ENCODE measurements around the gene FBXL13.

The FBXL13 gene

DNA sequence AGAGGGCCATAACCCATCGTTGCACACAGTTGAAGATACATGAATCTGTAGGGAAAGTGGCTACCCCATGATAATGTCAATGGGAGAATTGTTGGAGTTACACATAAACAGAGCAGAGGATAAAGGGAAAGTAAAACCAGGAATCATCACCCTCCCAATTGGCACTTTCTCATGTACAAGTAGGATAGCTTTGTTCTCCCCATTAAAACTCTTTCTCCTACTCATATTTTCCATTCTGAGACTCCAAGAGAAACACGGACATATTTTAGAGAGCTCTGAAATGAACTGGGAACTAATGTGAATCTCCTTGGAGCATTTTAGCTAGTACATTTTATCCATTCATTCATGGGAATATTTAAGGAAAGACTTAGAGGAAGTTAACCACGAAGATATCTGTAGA, 179.0 kb downstream of the FBXL13 start:
- DNase-seq (ENCODE audit: low read depth): no peak

DNA sequence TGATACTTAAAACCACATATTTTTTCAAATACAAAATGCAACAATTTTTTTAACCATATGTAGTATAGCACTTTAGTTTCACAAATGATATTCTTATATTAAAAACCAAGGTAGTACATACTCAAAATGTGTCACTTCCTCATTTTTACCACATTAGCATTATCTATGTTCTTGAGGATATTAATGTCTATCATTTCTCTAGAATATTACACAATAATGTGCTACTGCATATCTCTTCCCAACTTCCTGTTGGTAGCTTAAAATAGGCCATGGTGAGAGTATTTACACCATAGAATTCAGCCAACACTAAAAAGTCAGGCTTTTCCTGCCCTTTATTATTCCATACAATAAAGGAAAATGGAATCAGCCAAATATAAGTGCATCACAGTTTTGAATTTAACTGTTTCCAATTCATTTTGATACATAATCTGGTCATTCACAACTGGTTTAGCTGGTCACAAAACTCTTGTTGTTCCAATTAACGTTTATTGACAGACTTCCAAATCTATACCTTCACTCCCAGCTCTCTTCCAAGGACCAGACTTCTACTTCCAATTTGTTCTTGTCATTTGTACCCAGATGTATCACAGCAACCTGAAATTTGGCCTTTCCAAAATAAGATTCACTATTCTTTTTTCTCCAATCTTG, 181.8 kb downstream of the FBXL13 start:
- no peak for DNase-seq (ENCODE audit: low read depth)

DNA sequence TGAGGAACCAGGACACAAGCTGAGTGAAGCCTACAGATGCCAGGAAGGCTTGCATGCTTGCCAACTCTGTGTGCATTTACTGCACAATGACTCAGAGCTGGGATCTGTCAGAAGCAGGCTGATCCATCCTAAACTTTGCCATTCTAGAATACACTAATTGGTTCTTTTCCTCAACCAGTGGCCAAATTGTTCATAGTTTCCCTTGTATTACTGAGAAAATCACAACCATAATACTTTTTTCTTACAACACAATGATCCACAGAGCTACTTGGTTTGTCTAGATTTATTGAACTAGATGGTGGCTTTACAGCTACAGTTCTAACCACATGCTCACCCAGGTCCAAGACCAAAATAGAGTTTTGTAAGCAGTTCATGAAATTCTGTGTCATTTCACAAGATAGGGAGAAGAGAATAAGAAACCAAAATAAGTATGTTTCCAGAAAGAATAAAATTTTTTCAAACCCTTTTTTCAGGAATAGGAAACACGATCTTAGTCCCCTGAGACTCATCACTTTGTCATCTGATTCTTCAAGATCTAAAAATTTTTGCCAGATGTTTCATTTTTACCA, 182.8 kb downstream of the FBXL13 start:
- peak; percentile 75 for DNase-seq (ENCODE audit: low read depth)

DNA sequence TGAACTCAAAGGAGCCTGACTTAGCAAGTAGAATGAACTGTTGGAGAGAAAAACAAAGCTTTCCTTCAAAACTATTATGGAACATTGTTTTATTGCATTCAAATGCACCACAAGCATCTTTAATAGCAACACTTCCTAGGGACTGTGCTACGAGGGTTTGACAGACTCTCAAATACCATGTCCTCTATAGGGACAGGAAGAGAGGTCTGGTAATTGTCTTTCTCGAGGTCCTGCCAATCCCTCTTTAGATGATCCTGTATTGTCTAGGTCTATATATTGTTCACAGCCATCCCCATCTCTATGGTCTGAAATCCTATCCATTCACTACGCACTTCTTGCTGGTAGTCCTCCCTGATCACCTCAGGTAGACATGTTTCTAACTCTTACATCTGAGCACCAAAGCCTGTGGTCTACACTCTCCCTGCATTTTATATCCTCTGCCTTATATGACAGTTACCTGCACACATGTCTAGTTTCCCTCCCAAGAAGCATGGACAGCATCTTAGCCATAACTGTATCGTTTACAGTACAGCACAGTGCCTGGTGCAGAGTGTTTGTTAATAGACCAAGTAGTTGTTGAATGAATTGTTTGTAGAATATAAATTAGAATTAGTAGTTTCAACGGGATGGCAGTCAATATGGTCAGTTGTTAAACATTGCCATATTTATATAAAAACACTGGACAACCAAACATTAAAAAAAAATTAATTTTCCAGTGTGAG, 183.5 kb downstream of the FBXL13 start:
- no peak for DNase-seq (ENCODE audit: low read depth)

DNA sequence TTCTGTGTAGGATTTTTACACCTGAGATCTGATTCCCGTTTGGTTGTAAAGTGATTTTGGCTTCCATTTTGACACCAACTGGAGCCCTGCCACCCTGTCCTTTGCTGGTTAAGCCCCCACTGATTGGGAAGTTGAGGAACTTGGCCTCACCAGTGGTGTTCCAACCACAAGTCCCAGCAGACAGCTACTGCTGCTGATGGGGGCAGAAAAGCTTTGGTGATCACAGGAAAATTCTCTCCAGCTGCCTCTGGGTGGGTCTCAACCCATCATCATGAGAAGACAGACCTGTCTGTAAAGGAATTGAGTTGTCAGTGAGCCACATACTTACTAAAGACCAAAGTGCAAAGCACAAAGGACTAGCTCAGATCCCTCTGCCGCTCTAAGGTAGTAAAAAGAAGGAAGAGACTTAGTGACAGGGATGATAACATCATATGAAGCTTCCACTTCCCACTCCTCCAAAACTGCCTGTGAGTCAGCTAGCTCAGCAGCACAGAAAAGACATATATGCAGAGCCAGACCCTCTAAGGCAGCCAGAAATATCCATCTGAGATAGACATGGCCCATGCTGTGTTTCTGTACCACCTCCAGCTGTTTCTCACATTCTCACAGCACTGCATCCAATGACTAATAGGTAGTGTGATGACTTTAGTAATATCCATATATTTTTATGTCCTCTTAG, 184.2 kb downstream of the FBXL13 start:
- no peak for DNase-seq (ENCODE audit: low read depth)

DNA sequence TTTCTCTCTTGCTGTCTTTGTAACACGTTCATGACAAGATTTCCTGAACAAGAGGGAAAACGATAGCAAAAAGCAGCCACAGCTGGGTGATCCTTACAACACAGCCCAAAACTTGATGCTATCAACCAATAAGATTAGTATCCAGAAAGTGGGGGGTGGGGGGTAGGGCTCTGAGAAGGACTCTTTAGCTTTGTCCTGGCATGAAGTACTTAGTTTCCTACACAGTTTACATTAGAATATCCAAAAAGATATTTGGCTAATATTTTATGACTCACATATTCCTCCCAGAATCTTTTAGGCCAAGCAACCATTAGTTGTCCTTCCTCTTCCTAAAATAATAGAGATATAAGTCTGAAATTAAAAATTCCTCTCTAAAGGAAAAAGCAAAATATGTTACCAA, 184.7 kb downstream of the FBXL13 start:
- DNase-seq (ENCODE audit: low read depth): no peak

DNA sequence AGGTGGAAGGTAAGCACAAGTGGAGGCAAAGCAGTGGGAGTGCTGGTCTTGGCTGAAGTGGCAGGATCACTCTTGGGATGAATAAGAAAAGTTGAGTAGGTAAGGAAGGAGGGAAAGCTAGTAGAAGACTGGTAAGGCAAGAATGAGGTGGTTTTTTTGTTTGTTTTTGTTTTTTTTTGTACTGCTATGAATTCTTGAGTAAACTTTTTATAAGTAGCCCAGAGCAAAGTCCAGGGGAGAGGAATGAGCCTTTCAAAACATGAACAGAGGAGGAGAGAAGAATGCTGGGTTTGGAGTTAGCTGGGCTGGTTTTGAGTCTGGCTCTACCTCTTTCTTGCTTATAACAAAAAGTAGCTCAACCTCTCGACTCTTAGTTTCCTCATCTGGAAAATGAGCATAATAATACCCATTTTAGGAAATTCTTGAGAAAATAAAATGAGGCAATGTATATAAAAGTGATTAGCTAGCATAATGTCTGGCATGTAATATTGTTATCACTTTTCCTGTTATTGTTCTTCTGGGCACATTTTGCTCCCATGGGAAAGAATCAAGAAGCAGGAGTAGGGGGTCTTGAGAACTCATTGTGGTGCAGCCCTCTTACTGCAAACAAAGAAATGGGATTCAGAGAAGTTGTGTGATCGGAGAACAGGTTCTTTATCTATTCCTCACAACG, 185.9 kb downstream of the FBXL13 start:
- DNase-seq (ENCODE audit: low read depth): no peak

DNA sequence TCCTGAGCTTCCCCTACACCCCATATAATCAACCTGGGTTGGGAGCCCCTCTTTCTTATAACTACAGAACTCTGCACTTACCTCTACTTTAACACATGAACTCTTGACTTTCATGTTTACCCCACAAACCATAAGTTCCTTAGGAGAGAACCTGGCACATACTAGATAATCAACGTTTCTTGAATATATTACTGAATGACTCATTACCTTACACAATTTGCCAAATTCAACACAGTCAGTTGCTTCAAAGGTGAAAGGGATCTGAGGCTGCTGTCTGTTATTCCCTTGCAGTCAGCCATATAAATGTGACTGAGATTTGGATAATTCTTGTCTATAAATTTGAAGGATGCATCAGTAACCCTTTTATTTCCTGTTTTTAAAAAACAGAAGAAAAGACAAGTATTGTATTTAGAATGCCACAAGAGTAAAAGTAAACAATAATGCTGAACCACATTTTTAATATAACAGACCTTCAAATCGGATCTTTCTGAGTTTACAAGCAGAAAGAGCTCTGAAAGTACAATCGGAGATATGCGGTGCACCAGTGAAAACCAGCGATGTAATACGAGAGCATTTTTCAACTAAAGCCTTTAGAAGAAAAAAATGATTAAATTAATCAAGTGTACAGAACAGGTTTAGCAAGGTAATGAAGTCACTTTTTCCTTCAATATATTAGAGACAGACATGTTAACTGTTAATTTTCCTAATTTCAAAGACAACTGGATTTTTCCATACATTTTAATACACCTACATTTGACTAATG, 191.3 kb downstream of the FBXL13 start:
- no peak for DNase-seq (ENCODE audit: low read depth)

DNA sequence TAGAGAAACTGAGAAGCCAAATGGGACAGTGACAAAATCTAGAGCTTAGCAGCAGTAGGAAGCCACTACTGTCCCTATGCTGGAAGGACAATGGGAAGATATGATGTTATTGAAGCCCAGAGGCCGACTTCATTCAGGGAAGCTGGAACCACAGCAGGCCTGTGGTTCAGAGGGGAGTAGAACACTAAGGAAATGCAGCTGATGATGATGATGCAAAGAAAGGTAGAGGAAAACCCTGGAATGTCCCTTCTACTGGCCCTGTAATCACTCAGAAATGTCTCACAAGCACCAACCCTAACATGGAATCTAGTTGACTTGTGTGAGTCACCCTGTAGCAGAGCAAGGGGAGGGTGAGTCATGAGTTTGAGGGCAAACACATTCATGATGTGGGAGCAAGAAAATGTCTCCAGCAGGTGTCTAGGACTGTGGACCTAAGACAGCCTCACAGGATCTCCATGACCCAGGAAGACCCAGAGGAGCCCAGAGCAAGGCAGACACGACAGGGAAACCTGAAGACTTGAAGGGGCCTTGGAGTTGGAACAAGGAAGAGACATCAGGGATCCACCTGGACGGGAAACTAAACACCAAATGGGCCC, 198.8 kb downstream of the FBXL13 start:
- DNase-seq (ENCODE audit: low read depth): peak; percentile 90

DNA sequence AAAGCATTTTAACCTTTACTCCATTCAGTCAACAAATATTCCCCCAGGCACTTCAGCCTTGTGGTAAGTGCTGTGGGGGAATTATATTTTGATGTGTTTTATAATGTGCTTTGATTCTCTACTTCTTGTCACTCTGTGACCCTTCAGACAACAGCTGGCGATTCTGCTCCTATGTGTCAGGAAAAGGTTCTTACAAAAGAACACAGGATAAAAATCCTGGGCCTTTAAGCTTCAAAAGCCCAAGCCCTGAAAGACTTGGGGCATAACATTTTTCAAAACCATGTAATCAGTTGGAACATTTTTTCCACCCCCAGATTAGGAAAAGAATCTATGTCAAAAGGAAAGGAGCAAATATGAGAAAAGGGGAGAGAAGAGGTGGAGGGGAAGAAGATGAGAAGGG, 199.6 kb downstream of the FBXL13 start:
- DNase-seq (ENCODE audit: low read depth): no peak

DNA sequence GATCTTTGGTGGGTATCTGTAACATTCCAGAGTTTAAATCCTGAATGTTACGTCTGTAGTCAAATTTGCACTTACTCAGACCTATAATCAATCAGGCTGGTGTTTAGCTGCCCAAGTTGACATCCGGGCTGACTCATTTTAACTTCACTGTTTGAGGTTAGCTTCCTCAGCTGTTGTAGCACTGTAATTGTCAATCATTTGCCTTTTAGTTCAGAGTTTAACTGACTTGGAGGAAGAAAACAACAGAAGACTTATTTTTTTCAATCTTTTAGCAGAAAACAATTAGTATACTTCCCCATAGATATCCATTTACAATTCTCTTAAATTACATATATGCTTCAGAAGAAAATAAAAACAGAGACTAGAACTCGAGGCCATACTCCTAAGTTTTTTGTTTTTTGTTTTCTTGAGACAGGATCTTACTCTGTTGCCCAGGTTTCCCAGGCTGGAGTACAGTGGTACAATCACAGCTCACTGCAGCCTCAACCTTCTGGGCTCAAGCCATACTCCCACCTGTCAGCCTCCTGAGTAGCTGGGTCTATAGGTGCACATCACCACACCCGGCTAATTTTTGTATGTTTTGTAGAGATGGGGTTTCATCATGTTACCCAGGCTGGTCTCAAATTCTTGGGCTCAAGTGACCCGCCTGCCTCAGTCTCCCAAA, 200.3 kb downstream of the FBXL13 start:
- DNase-seq (ENCODE audit: low read depth): no peak

DNA sequence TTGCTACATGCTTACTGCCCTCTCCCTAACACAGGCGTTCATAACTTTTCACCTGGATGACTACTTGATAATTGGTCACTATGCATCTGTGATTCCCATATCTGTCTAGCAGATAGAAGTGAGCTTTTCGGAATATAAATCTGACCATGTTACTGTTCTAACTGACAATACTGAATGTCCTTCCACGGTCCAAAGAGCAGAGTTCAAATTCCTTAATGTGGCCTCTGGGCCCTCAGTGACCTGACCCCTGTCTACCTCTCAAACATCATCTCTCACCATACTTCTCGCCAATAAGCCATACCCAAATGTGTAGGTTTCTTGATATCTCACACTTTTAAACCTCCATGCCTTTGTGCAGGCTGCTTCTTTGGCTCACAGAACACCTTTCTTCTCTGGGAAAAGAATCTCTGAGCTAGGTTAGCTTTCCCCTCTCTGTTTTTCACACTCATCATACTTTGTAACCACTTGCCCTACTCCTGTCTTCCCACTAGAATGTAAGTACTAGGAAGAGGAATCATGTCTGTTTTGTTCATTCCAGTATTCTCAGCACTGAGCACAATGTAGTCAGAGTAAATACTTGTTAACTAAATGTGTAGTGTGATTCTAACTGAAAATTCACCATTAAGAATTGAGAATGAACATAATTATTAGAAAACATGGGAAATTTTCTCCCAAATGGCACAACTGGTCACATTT, 201.0 kb downstream of the FBXL13 start:
- no peak for DNase-seq (ENCODE audit: low read depth)

DNA sequence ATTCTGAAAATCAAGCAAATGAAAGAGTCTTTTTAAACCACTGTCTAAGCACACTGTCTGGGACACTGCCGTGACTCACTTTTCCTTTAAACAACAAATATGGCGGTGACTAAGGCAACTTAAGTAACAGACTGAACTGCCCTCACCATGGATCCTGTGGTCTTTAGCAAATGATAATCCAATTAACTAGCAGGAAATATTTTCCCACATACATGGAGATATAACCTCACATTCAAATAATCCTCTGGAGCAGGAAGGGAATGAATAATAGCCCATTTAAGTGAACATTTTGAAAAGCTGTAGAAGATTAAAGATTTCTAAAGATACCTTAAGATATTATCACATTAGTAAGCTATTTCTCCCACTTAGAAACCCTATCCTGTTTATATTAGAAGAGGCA, 202.1 kb downstream of the FBXL13 start:
- peak; percentile 59 for DNase-seq (ENCODE audit: low read depth)

DNA sequence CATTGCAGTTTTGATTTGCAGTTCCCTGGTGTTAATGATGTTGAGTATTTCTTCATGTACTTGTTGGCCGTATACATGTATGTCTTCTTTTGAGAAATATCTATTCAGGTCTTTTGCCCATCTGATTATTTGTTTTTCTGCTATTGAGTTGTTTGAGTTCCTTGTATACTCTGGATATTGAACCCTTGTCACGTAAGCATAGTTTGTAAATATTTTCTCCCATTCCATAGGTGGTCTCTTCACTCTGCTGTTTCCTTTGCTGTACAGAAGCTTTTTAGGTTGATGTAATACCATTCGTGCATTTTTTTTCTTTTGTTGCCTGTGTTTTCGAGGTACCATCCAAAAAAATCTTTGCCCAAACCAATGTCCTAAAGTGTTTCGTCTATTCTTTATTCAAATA, 205.4 kb downstream of the FBXL13 start:
- no peak for DNase-seq (ENCODE audit: low read depth)

DNA sequence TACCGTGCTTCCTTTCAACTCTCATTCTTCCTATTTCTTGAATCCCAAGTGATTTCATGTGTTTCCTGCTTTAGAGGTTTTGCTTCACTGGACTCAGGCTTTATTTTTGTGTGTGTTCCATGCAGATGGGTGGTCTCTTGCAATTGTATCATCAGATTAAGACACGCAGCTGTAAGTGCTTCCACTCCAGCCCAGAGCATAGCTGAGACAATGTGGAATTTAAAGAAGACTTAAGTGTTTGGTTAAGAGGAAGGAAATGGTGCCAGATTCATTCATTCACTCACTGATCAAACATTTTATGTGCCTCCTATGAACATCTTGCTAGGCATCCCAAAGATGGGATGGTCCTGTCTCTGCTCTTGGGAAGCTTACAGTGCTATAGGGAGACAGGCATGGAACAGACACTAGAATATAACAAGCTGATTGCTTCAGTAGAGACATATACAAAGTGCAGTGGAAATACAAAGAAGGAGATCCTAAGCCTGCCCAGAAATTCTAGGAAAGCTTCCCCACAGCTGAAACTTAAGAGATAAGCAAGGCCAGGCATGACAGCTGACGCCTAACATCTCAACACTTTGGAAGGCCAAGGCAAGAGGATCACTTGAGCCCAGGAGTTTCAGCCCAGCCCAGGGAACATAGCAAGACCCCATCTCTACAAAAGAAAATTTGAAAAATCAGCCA, 207.9 kb downstream of the FBXL13 start:
- DNase-seq (ENCODE audit: low read depth): no peak

DNA sequence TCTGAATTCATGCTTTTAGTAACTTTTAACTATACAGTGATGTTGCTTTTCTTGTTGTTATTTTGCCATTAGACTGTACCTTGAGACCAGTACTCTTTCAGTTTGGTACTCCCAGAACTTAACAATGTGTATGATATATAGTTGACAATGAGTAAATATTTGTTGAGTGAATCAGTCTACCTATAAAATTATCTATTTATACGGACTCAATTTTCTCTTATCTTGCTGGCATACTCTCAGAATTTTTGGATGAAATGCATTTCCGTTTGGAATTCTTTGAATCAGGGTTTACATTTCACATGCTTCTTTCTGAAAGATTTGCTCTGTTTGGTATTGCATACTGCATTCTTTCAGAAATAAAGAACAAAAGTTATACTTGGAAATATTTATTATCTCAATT, 209.6 kb downstream of the FBXL13 start:
- DNase-seq (ENCODE audit: low read depth): no peak

DNA sequence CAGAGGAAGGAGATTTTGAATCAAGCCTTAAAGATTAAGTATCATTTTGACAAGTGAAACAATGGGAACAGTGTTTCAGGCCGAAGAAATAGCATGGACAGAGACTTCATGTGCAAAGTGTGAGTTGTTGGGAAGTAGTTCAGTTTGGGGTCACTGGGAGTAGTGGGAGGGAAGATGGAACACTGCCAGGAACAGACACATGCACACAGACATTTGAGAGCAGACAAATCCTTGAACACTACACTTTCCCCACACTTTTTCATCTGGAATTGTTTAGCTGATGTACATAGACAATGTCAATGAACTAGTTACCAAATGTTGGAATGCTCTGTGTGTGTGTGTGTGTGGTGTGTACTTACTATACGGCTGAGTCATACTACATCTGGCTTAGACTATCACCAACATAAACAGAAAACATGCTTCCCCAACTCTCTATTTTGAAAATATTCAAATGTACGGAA, 214.2 kb downstream of the FBXL13 start:
- DNase-seq (ENCODE audit: low read depth): peak; percentile 98

DNA sequence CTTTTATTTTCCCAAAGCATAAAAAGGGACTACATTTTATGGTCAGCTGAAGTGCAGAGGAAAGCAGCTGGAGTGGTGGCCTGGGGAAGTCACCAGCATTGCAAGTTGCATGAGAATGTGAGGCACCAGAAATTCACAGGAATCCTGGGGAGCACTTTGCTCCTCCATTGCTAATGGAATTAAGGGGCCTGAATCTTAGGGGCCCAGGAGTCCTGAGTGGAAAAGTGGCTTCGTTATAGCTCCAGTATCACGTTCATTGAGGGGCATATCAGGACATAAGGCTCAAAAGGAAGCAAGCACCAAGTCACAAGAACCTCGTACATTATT, 214.8 kb downstream of the FBXL13 start:
- no peak for DNase-seq (ENCODE audit: low read depth)

DNA sequence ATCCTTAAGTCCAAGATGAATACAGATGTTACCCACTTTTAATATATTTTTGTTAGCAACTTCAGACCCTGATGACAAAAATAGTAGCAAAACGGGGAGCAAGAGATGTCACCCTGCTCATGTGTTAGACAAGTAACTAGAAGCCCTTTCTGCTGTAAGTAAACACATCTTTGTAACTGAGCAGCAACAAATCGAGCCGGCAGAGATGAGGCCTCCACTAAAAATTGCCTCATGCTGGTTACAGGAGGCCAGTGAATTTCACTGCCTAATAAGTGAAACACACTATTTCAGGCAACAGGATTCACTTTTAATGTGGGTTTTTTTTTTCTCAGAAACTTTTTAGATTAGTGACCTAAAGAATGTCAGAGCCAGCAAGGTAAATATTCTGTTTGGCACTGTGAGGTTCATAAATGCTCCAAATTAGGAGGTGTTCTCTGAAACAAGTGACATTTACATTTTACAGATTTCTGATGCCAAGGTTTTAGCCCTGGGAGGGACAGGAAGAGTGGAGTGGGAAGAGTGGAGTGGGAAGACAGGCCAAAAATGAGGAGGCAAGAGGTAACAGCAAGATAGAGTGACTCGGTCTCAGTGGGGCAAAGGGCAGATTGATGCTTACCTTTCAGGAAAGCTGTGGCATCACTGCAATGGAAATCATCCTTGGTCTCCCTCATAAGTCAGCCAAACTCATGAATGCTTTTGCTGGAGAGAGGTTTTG, 215.4 kb downstream of the FBXL13 start:
- no peak for DNase-seq (ENCODE audit: low read depth)

Data from fibroblast of the conjunctiva (primary cell).